Activated CD8-positive, alpha-beta T cell treated with anti-CD3 and anti-CD28 coated beads, Interleukin-2, amount 10 ng/mL, durations not matched to agents 7 days and 5 days (primary cell): Measurements from ENCODE around the gene ANXA7. TPM values are rescaled to one million over a fixed set of nuclear protein-coding genes. Genes with fewer than 3 reads are reported as not detected.

ENCODE experiments used
- ATAC-seq: fragments of 150-1000 bp; cut with Tn5 transposase; one replicate; pipeline ENCODE4 v1.10.0; 2021; ENCODE audit warnings: moderate library complexity
- CTCF ChIA-PET: fragments of 350-600 bp; sonication (Branson Sonifier 250); formaldehyde crosslinking; loops from one replicate; lab custom pipeline; 2021; ENCODE audit warnings: antibody characterized with exemption; lab: Charles Lee
- POLR2A ChIA-PET: fragments of 350-600 bp; sonication (Branson Sonifier 250); formaldehyde crosslinking; loops from one replicate; lab custom pipeline; 2021; ENCODE audit warnings: antibody characterized with exemption; lab: Charles Lee
- DNase-seq: peaks from one replicate; pipeline ENCODE4 v3.0.0-alpha.2; 2020
- H3K27ac Mint-ChIP-seq: one replicate; pipeline ENCODE4 v1.8.0; 2021; ENCODE audit warnings: mild to moderate bottlenecking, mixed read lengths
- H3K27me3 Mint-ChIP-seq: one replicate; pipeline ENCODE4 v1.8.0; 2021; ENCODE audit warnings: low read depth, mixed read lengths
- H3K36me3 Mint-ChIP-seq: one replicate; pipeline ENCODE4 v1.8.0; 2021; ENCODE audit warnings: low read depth, mixed read lengths
- H3K4me1 Mint-ChIP-seq: one replicate; pipeline ENCODE4 v1.8.0; 2021; ENCODE audit warnings: low read depth, mixed read lengths
- H3K4me3 Mint-ChIP-seq: one replicate; pipeline ENCODE4 v1.8.0; 2021; ENCODE audit warnings: mild to moderate bottlenecking, mixed read lengths
- H3K9me3 Mint-ChIP-seq: one replicate; pipeline ENCODE4 v1.8.0; 2022; ENCODE audit warnings: mixed read lengths; ENCODE audit not compliant: insufficient read depth
- total RNA-seq, 2 experiments: library from RNA; stranded (reverse); gene quantifications; one replicate each; pipeline ENCODE4 v1.2.3, GENCODE V29; 2021

The ANXA7 gene
- total RNA-seq, 2 experiments from 2014 or later: 85.0 to 87.1 TPM

- ATAC-seq: no peak
- DNase-seq: no peak
- H3K27ac Mint-ChIP-seq: no peak overlapping the region
- H3K9me3 Mint-ChIP-seq: no peaks in the 10 kb centered on the region
- POLR2A ChIA-PET: interaction anchor here (1.1 to 1.3 kb wide), 2 partner anchors 8 to 10 kb away, joined by 3 read pairs; partner anchors contain the start of gene CFAP70
- CTCF ChIA-PET: no interaction called here
- peaks cover 44% of the 10 kb centered on the region for H3K36me3 Mint-ChIP-seq
- H3K27me3 Mint-ChIP-seq: no peaks in the 10 kb centered on the region
- no peak overlapping the region for H3K4me3 Mint-ChIP-seq
- H3K4me1 Mint-ChIP-seq: peaks cover 7% of the 10 kb centered on the region
Measured at GRCh38 chr10:73366381-73367298, 47.2 kb downstream of the ANXA7 start.

- H3K36me3 Mint-ChIP-seq: peaks cover 37% of the 10 kb centered on the region
- ChIA-PET POLR2A (no interaction called here), CTCF (no interaction called here)
- no peak overlapping the region for H3K27ac Mint-ChIP-seq
- no peak overlapping the region for H3K4me3 Mint-ChIP-seq
- no peaks in the 10 kb centered on the region for H3K27me3 Mint-ChIP-seq
- no peaks in the 10 kb centered on the region for H3K9me3 Mint-ChIP-seq
- peaks cover 7% of the 10 kb centered on the region for H3K4me1 Mint-ChIP-seq
- ATAC-seq (no peak), DNase-seq (no peak)
Measured at GRCh38 chr10:73364964-73365363, 48.9 kb downstream of the ANXA7 start.

GRCh38 chr10:73359492-73359891 is 54.4 kb downstream of the ANXA7 start:
- CTCF ChIA-PET: interaction anchor here (1.4 kb wide), 1 partner anchor 96 kb away, joined by 3 read pairs; no protein-coding TSS in a partner anchor

GRCh38 chr10:73358331-73359279 is 55.3 kb downstream of the ANXA7 start, which contains the start of gene CFAP70:
TSS of gene CFAP70 (minus strand) at chr10:73358864. CDS start at chr10:73354796, 4,068 bp downstream.
- DNase-seq (peak; percentile 96), ATAC-seq (peak; percentile 96)
- Mint-ChIP-seq H3K27me3 (peaks cover 10% of the 10 kb centered on the region), H3K4me1 (peaks cover 16% of the 10 kb centered on the region), H3K9me3 (no peaks in the 10 kb centered on the region), H3K27ac (peak within 1 kb of the TSS; percentile 90), H3K4me3 (peak within 1 kb of the TSS; percentile 99), H3K36me3 (peaks cover 9% of the 10 kb centered on the region)
- POLR2A ChIA-PET: interaction anchor here (0.6 to 2.4 kb wide), 12 partner anchors 8 to 263 kb away, joined by 3 to 16 read pairs (median 6); partner anchors contain the start of genes ANXA7, DNAJC9, MRPS16 and PPP3CB
- CTCF ChIA-PET: interaction anchor here (0.8 to 1.4 kb wide), 5 partner anchors 10 to 285 kb away, joined by 3 to 6 read pairs (median 3); partner anchors contain the start of genes DNAJC9 and MSS51

More at GRCh38 chr10:73359492-73359891, 54.4 kb downstream of the ANXA7 start:
- Mint-ChIP-seq H3K4me1 (peaks cover 16% of the 10 kb centered on the region), H3K9me3 (no peaks in the 10 kb centered on the region), H3K27me3 (peaks cover 10% of the 10 kb centered on the region), H3K36me3 (peaks cover 9% of the 10 kb centered on the region), H3K4me3 (no peak overlapping the region), H3K27ac (no peak overlapping the region)
- ATAC-seq: no peak
- DNase-seq: no peak
- POLR2A ChIA-PET: interaction anchor here (0.6 to 2.4 kb wide), 9 partner anchors 10 to 263 kb away, joined by 3 to 16 read pairs (median 6); partner anchors contain the start of genes ANXA7, DNAJC9, MRPS16 and PPP3CB

GRCh38 chr10:73357821-73358220 is 56.0 kb downstream of the ANXA7 start:
- Mint-ChIP-seq H3K27me3 (peaks cover 10% of the 10 kb centered on the region), H3K4me1 (peaks cover 16% of the 10 kb centered on the region), H3K9me3 (no peaks in the 10 kb centered on the region), H3K36me3 (peaks cover 6% of the 10 kb centered on the region), H3K4me3 (peak overlapping the region; percentile 99), H3K27ac (peak overlapping the region; percentile 90)
- no peak for ATAC-seq
- ChIA-PET CTCF (interaction anchor here (0.6 to 1.1 kb wide), 3 partner anchors 13 to 94 kb away, joined by 3 read pairs; no protein-coding TSS in a partner anchor), POLR2A (interaction anchor here (1.2 to 2.4 kb wide), 5 partner anchors 23 to 138 kb away, joined by 5 to 16 read pairs (median 7); partner anchors contain the start of genes DNAJC9, MRPS16 and PPP3CB)
- no peak for DNase-seq

- ATAC-seq (no peak), DNase-seq (no peak)
- ChIA-PET POLR2A (interaction anchor here (1.2 to 2.4 kb wide), 3 partner anchors 10 to 136 kb away, joined by 3 to 16 read pairs (median 5); partner anchors contain the start of gene MRPS16), CTCF (interaction anchor here (1.1 kb wide), 1 partner anchor 13 kb away, joined by 3 read pairs; no protein-coding TSS in a partner anchor)
- Mint-ChIP-seq H3K4me1 (peaks cover 16% of the 10 kb centered on the region), H3K36me3 (no peaks in the 10 kb centered on the region), H3K27me3 (peaks cover 10% of the 10 kb centered on the region), H3K4me3 (no peak overlapping the region), H3K27ac (no peak overlapping the region), H3K9me3 (no peaks in the 10 kb centered on the region)
Measured at GRCh38 chr10:73357166-73357565, 56.7 kb downstream of the ANXA7 start.

- ChIA-PET CTCF (no interaction called here), POLR2A (no interaction called here)
- H3K27me3 Mint-ChIP-seq: no peaks in the 10 kb centered on the region
- H3K9me3 Mint-ChIP-seq: no peaks in the 10 kb centered on the region
- ATAC-seq (no peak), DNase-seq (no peak)
- H3K4me3 Mint-ChIP-seq: no peak overlapping the region
- no peaks in the 10 kb centered on the region for H3K36me3 Mint-ChIP-seq
- no peak overlapping the region for H3K27ac Mint-ChIP-seq
- no peaks in the 10 kb centered on the region for H3K4me1 Mint-ChIP-seq
Measured at GRCh38 chr10:73344269-73344668, 69.6 kb downstream of the ANXA7 start.

GRCh38 chr10:73340121-73340520 is 73.7 kb downstream of the ANXA7 start:
- Mint-ChIP-seq H3K4me3 (no peak overlapping the region), H3K9me3 (no peaks in the 10 kb centered on the region), H3K4me1 (no peaks in the 10 kb centered on the region), H3K36me3 (no peaks in the 10 kb centered on the region), H3K27me3 (no peaks in the 10 kb centered on the region), H3K27ac (no peak overlapping the region)
- no peak for DNase-seq
- ChIA-PET POLR2A (no interaction called here), CTCF (interaction anchor here (0.9 kb wide), 1 partner anchor 73 kb away, joined by 3 read pairs; no protein-coding TSS in a partner anchor)
- ATAC-seq: no peak

- H3K4me1 Mint-ChIP-seq: no peaks in the 10 kb centered on the region
- ATAC-seq: no peak
Measured at GRCh38 chr10:73339436-73339835, 74.4 kb downstream of the ANXA7 start.

GRCh38 chr10:73338801-73339368 is 75.0 kb downstream of the ANXA7 start:
- ChIA-PET CTCF (interaction anchor here (0.9 kb wide), 1 partner anchor 74 kb away, joined by 3 read pairs; no protein-coding TSS in a partner anchor), POLR2A (no interaction called here)
- no peak overlapping the region for H3K27ac Mint-ChIP-seq
- ATAC-seq (no peak), DNase-seq (no peak)
- H3K4me3 Mint-ChIP-seq: no peak overlapping the region
- peaks cover 3% of the 10 kb centered on the region for H3K27me3 Mint-ChIP-seq
- no peaks in the 10 kb centered on the region for H3K4me1 Mint-ChIP-seq
- H3K9me3 Mint-ChIP-seq: no peaks in the 10 kb centered on the region
- no peaks in the 10 kb centered on the region for H3K36me3 Mint-ChIP-seq

More at GRCh38 chr10:73339436-73339835, 74.4 kb downstream of the ANXA7 start:
- Mint-ChIP-seq H3K27me3 (no peaks in the 10 kb centered on the region), H3K36me3 (no peaks in the 10 kb centered on the region), H3K27ac (no peak overlapping the region), H3K4me3 (no peak overlapping the region), H3K9me3 (no peaks in the 10 kb centered on the region)
- CTCF ChIA-PET: interaction anchor here (0.9 kb wide), 1 partner anchor 74 kb away, joined by 3 read pairs; no protein-coding TSS in a partner anchor
- no peak for DNase-seq
- POLR2A ChIA-PET: no interaction called here
